HCT116 (cell line): ENCODE data around the gene TAS2R50.
A peak's percentile ranks its signal among the peaks of the same experiment; 100 is the strongest.

Source experiments
- EGR1 ChIP-seq: IDR thresholded peaks from 2 replicates; pipeline ENCODE4 v1.6.1; 2012; ENCODE audit warnings: low read depth
- EZH2 ChIP-seq: fragments of 200-600 bp; sonication (generic); IDR thresholded peaks from 2 replicates; pipeline ENCODE4 v1.6.1; 2017; ENCODE audit warnings: antibody characterized with exemption, mixed run types
- FOSL1 ChIP-seq: IDR thresholded peaks from 2 replicates; pipeline ENCODE4 v1.6.1; 2012; ENCODE audit warnings: low read depth
- POLR2A ChIP-seq: IDR thresholded peaks from 2 replicates; pipeline ENCODE4 v1.7.0; 2011; ENCODE audit warnings: borderline replicate concordance; ENCODE audit not compliant: insufficient read depth, insufficient read length; ENCODE audit errors: extremely low read depth
- POLR2AphosphoS5 ChIP-seq: IDR thresholded peaks from 2 replicates; pipeline ENCODE4 v1.6.1; 2011; ENCODE audit warnings: mild to moderate bottlenecking, low read depth, low read length, moderate library complexity
- RAD21 ChIP-seq: IDR thresholded peaks from 2 replicates; pipeline ENCODE4 v1.6.1; 2012; ENCODE audit warnings: low read depth, mild to moderate bottlenecking
- SIN3A ChIP-seq: IDR thresholded peaks from 2 replicates; pipeline ENCODE4 v1.6.1; 2012; ENCODE audit warnings: low read depth
- YY1 ChIP-seq: IDR thresholded peaks from 2 replicates; pipeline ENCODE4 v1.6.1; 2011; ENCODE audit warnings: low read length, low read depth, moderate library complexity, mild to moderate bottlenecking; ENCODE audit not compliant: insufficient replicate concordance; ENCODE audit errors: extremely low read depth
- TF ChIP-seq, protein P1 (sequence below), 3 experiments: fragments of 200-600 bp in 1 of 3; sonication (generic) in 1 of 3; IDR thresholded peaks in 2 of 3; conservative IDR thresholded peaks in 1 of 3; 2 replicates each; pipeline ENCODE4 v1.5.1; 2012 to 2017; ENCODE audit warnings: low read depth in 2 of 3, low read length in 2 of 3, antibody characterized with exemption in 1 of 3, borderline replicate concordance in 1 of 3, control low read depth in 1 of 3, mild to moderate bottlenecking in 1 of 3, mixed read lengths in 1 of 3, mixed run types in 1 of 3, moderate library complexity in 1 of 3; ENCODE audit not compliant: insufficient read depth in 1 of 3

DNA sequence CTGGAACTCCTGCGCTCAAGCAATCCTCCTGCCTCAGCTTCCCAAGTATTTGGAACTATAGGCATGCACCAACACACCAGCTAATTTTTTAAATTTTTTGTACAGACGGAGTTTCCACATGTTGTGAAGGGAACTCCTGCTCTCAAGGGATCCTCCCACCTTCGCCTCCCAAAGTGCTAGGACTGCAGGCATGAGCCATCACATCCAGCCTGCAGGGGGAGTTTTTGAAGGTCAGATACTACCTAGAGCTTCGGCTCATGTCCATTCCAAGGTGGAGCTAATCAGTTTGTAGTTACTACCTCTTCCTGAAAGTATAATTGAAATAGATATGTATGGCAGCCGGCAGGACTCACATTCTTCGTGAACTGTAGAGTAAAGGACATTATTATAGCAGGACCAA is 39.4 kb upstream of the TAS2R50 start:
- no peak for TF ChIP-seq EZH2
- TF ChIP-seq POLR2A = no peak
- TF ChIP-seq, protein P1, sequence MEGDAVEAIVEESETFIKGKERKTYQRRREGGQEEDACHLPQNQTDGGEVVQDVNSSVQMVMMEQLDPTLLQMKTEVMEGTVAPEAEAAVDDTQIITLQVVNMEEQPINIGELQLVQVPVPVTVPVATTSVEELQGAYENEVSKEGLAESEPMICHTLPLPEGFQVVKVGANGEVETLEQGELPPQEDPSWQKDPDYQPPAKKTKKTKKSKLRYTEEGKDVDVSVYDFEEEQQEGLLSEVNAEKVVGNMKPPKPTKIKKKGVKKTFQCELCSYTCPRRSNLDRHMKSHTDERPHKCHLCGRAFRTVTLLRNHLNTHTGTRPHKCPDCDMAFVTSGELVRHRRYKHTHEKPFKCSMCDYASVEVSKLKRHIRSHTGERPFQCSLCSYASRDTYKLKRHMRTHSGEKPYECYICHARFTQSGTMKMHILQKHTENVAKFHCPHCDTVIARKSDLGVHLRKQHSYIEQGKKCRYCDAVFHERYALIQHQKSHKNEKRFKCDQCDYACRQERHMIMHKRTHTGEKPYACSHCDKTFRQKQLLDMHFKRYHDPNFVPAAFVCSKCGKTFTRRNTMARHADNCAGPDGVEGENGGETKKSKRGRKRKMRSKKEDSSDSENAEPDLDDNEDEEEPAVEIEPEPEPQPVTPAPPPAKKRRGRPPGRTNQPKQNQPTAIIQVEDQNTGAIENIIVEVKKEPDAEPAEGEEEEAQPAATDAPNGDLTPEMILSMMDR (IDR thresholded peaks at IDR 0.05 in 2 of 3, conservative IDR thresholded peaks at IDR 0.05 in 1 of 3; ENCODE audit: borderline replicate concordance in 1 of 3, insufficient read depth in 1 of 3, low read depth in 2 of 3, low read length in 2 of 3) = peak in 2 of 3 experiments; percentile 36 to 42; a peak in 4 of 6 replicates
- no peak for TF ChIP-seq POLR2AphosphoS5
- no peak for TF ChIP-seq YY1
- TF ChIP-seq RAD21 = no peak
- no peak for TF ChIP-seq SIN3A
- no peak for TF ChIP-seq FOSL1
- no peak for TF ChIP-seq EGR1
